ENCODE measurements around the gene SEMA3D.
"Not testable (repeated sequence)": the region's sequence is repeated elsewhere in the genome, so short reads cannot be mapped to it uniquely, and the experiment has no call there.

The SEMA3D gene

DNA sequence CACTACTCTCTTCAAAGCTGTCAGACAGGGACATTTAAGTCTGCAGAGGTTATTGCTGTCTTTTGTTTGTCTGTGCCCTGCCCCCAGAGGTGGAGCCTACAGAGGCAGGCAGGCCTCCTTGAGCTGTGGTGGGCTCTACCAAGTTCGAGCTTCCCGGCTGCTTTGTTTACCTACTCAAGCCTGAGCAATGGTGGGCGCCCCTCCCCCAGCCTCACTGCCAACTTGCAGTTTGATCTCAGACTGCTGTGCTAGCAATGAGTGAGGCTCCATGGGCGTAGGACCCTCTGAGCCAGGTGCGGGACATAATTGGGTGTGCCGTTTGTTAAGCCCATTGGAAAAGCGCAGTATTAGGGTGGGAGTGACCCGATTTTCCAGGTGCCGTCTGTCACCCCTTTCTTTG is 193.9 kb downstream of the SEMA3D start:
- not testable (repeated sequence) for DNase-seq (ENCODE audit: low spot score)

- DNase-seq (ENCODE audit: low spot score): peak; percentile 24
Measured at GRCh38 chr7:84985073-84985784, 201.6 kb downstream of the SEMA3D start.

DNA sequence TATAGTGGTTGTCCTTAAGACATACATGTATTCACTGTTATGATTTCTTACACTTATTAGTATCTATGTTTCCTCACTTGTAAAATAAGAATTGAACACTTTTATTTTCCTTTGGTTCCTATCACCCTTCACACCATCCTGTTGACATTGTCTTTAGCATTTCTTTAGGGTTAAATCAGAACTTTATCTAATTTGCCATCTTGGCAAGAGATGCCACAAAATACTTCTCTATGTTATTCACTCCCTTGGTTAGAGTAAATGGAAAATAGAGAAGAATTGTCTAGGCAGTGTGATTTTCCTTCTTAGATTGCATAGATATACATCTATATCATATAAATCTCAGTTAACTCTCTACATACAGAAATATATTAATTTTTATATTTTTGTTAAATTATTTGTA is 204.7 kb downstream of the SEMA3D start:
- no peak for DNase-seq (ENCODE audit: low spot score)

DNA sequence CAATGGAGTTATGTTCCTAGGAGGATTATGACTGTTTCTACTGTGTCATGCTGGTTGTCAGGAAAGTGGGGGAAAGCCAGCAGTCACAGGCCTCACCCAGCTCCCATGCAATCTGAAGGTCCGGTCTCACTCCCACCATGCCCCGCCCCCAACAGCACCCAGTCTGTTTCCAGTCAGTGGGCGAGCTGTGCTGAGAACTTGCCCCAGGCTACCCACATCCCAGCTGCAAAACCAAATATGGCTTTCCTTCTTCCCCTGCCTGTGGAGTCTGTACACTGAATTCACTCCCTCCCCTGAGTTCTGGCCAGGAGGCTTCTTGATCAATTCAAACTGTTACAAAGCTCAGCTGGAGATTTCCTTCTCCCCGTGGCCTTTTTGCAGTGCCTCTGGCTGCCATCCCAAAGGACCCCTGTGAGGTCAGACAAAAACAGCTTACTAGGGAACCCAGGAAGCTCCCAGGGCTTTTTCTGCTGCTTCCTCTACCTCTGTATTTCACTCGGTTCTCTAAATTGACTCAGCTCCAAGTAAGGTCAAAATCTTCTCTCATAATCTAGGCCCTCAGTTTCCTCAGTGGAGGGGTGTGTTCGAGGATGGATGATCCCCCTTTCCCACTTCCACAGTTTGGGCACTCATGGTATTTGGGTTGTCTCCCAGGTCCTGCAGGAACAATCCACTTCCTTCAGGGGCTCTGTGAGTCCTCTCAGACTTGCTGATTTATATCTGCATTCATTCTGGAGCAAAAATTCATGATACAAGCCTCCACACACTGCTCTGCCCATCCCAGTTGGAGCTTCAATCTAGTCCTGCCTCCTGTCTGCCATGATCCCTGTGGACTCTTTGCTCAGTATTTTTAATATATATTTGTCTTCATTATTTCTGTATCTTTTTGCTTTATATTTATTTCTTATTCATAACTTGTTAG is 205.5 kb downstream of the SEMA3D start:
- no peak for DNase-seq (ENCODE audit: low spot score)

DNA sequence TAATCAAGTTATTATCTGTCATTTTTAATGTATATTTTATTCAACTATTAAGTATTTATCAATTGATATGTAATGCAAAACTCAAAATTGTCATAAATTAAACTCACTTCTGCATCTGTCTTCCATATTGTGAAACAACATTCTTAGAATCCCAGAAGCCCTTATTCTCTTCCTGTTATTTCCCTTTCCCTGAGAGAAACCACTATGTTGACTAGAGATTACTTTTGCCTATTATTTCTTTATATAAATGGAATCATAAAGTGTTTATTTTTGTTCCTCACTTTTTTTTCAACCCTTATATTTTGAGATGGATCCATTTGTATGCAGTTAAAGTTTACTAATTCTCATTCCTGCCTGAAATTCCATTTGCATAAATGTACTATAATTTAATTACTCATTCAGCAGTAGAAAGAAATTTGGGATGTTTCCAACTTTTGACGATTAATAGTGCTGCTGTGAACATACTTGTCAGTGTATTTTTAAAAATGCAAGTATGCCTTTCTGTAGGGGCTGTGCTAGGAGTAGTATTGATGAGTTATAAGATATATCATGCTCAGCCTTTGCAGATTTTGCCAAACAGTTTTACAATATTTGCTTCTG is 211.2 kb downstream of the SEMA3D start:
- no peak for DNase-seq (ENCODE audit: low spot score)

- no peak for DNase-seq (ENCODE audit: low spot score)
Measured at GRCh38 chr7:84971360-84971759, 215.5 kb downstream of the SEMA3D start.

GRCh38 chr7:84970670-84971069 is 216.2 kb downstream of the SEMA3D start:
- DNase-seq (ENCODE audit: low spot score): no peak

- DNase-seq (ENCODE audit: low spot score): no peak
Measured at GRCh38 chr7:84953234-84953633, 233.6 kb downstream of the SEMA3D start.

GRCh38 chr7:84950836-84951235 is 236.0 kb downstream of the SEMA3D start:
- DNase-seq (ENCODE audit: low spot score): no peak

DNA sequence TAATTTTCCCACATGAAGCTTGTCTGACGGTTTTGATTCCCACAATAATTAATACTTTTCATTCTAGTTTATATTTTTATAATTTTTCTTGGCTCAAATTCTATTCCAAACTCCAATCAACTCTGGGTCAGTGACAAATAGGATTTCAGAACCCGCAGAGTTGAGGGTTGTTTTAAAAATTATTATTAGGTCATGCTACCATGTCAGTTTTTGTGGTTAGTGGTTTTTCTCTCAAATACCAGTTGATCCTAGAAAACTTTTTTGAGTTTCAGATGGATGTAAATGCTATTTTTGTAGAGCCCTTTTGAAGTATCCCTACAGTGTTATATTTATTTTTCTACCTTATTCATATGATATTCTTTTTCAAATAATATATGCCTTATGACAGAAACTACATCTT is 237.4 kb downstream of the SEMA3D start:
- no peak for DNase-seq (ENCODE audit: low spot score)

- DNase-seq (ENCODE audit: low spot score): no peak
Measured at GRCh38 chr7:84949067-84949466, 237.8 kb downstream of the SEMA3D start.

DNA sequence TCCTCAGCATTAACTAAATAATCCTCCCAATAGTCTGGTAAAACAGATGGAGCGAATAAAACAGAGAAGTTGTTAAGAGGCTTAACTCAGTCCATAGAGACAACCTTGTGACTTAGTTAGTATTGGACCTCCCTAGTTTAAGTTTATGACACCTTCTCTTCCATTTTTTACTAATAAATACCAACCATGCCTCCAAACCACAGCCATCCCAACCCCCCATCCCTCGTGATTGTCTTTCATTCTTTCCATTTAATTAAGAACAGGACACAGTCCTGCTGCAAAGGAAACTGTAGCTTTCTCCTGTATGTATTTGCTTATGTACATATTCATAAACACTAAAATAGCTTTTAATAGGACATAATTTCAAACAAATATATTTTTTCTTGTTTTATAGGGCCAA is 238.2 kb downstream of the SEMA3D start:
- DNase-seq (ENCODE audit: low spot score): no peak

DNA sequence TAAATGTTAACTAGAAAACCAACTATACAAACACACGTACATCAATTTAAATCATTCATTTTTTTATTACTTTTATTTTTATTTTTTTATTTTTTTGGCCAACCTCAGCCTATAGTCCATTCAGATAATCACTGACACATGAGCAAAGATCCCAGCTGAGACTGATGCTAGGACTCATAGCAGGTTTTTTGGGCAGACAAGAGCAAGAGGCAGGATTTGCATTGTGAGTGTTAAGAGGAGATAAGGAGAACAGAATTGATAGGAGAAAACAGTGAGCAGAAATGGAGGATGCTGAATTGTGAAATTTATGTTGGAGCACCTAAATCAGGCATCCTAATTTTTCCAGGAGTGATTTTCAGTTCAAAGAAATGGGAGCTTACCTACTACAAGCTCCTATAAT is 240.3 kb downstream of the SEMA3D start:
- DNase-seq (ENCODE audit: low spot score): no peak

Measured in NAMALWA (cell line).